Esophagus squamous epithelium (tissue), 4 donors: ENCODE results near the gene NLGN1.

ENCODE experiments used
- CTCF ChIP-seq, 6 experiments: fragments of 450-650 bp in 4 of 6; fragments of 200-600 bp in 2 of 6; sonication (generic) in 2 of 6; IDR thresholded peaks; one replicate each; pipeline ENCODE4 v1.5.1; 2016 to 2019; ENCODE audit warnings: antibody characterized with exemption in 6 of 6, mild to moderate bottlenecking in 4 of 6, moderate library complexity in 4 of 6
- POLR2A ChIP-seq, 4 donors: fragments of 450-650 bp; IDR thresholded peaks; one replicate each; pipeline ENCODE4 v1.6.1; 2017; ENCODE audit warnings: antibody characterized with exemption in 4 of 4, mild to moderate bottlenecking in 4 of 4, moderate library complexity in 3 of 4

GRCh38 chr3:174215456-174215855 is 817.9 kb downstream of the NLGN1 start:
- TF ChIP-seq CTCF (IDR thresholded peaks at IDR 0.05) (no peak), POLR2A (IDR thresholded peaks at IDR 0.05) (no peak)
